ENCODE data around the gene CDC25B.

The CDC25B gene

GRCh38 chr20:3765171-3765882 is 30.8 kb upstream of the CDC25B start:
- no peak for DNase-seq

GRCh38 chr20:3766422-3767109 is 29.5 kb upstream of the CDC25B start:
- DNase-seq = no peak

GRCh38 chr20:3767110-3767426 is 29.0 kb upstream of the CDC25B start:
- DNase-seq = no peak

GRCh38 chr20:3767427-3768341 is 28.4 kb upstream of the CDC25B start, which contains the start of gene ADISSP:
Gene ADISSP (minus strand): TSS chr20:3767753. CDS start chr20:3760100, 7,653 bp downstream.
- peak; percentile 99 for DNase-seq

GRCh38 chr20:3768342-3769130 is 27.6 kb upstream of the CDC25B start:
- peak; percentile 80 for DNase-seq

- DNase-seq = no peak
Measured at GRCh38 chr20:3771552-3772058, 24.5 kb upstream of the CDC25B start.

GRCh38 chr20:3775457-3776108 is 20.5 kb upstream of the CDC25B start:
- DNase-seq = no peak

GRCh38 chr20:3777381-3777715 is 18.8 kb upstream of the CDC25B start:
- no peak for DNase-seq

GRCh38 chr20:3777716-3778629 is 18.1 kb upstream of the CDC25B start:
- DNase-seq = no peak

- no peak for DNase-seq
Measured at GRCh38 chr20:3778976-3779375, 17.1 kb upstream of the CDC25B start.

GRCh38 chr20:3781153-3781910 is 14.8 kb upstream of the CDC25B start, which contains the start of gene SPEF1:
Gene SPEF1 (minus strand): TSS chr20:3781448. CDS start chr20:3781287, 161 bp downstream.
- peak; percentile 44 for DNase-seq

GRCh38 chr20:3782597-3782996 is 13.5 kb upstream of the CDC25B start:
- DNase-seq = no peak

- no peak for DNase-seq
Measured at GRCh38 chr20:3783068-3783489, 13.0 kb upstream of the CDC25B start.

GRCh38 chr20:3783511-3784195 is 12.5 kb upstream of the CDC25B start:
- no peak for DNase-seq

- DNase-seq = no peak
Measured at GRCh38 chr20:3784216-3784853, 11.8 kb upstream of the CDC25B start.

- no peak for DNase-seq
Measured at GRCh38 chr20:3784863-3785239, 11.3 kb upstream of the CDC25B start.

- DNase-seq = no peak
Measured at GRCh38 chr20:3785240-3786125, 10.6 kb upstream of the CDC25B start.

GRCh38 chr20:3786126-3786484 is 10.0 kb upstream of the CDC25B start:
- DNase-seq = peak; percentile 54
